Coronary artery (tissue), 2 donors: ENCODE results near the gene COL11A2.

Experiments used
- DNase-seq: peaks from one replicate; pipeline ENCODE4 v3.0.0-alpha.2; 2017; ENCODE audit warnings: low spot score
- H3K27ac ChIP-seq, 2 donors: fragments of 200-600 bp; sonication (generic); one replicate each; pipeline ENCODE4 v1.5.1; 2016 to 2019
- H3K4me3 ChIP-seq: fragments of 200-600 bp; sonication (generic); 2 replicates; pipeline ENCODE4 v1.5.1; 2016; ENCODE audit warnings: mild to moderate bottlenecking, moderate library complexity
- CTCF ChIP-seq: fragments of 200-600 bp; sonication (generic); IDR thresholded peaks from one replicate; pipeline ENCODE4 v1.5.1; 2019; ENCODE audit warnings: antibody characterized with exemption

Gene COL11A2

DNA sequence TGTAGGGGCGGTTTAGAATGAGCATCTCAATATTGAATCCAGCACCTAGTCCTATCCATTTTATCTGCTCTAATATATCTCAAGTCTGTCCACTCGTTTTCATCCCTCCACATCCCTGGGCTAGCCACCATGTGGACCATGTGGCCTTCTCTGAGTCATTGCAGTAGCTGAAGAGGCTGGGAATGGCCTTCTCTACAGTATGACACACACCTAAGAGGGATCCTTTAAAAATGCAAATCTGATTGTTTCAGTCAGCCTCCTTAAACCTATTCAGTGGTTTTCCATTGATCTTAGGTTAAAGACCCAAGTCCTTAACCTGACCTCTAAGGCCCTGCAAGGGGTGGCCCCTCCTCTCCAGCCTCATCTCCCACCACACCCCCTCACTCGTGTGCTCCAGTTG, 25.4 kb upstream of the COL11A2 start:
- H3K27ac ChIP-seq: no peak overlapping the region
- no peak for DNase-seq
- H3K4me3 ChIP-seq: no peak overlapping the region
- no peak for TF ChIP-seq CTCF

- no peak overlapping the region for H3K4me3 ChIP-seq
- TF ChIP-seq CTCF: no peak
- H3K27ac ChIP-seq: no peak overlapping the region
- no peak for DNase-seq
Observed at GRCh38 chr6:33217246-33217645, 25.0 kb upstream of the COL11A2 start.

DNA sequence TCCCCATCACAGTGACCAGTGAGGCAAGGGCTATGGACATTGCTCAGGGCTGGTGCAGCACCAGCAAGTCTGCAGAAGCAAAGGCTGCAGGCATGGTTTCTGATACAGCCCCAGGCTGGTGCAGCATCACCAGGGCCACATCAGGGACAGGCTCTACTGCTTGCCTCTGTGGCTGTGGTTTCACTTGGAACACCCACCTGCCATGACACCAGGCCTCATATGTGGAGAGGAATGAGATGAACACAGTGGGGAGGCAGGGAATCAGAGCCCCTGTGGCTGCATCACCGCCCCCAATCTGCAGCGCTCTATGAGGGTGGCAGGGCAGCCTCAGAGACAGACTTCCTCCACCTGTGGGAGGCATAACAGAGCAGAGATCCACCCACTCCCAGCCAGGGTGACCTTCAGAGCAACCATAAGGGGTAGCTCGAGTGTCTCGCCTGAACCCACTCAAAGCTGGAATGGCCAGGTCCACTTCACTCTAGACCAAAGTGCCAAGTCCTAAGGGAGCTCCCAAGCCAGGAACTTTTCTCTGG, 23.9 kb upstream of the COL11A2 start:
- no peak for DNase-seq
- TF ChIP-seq CTCF: no peak
- Histone ChIP-seq H3K4me3 (no peak overlapping the region), H3K27ac (no peak overlapping the region)

GRCh38 chr6:33215271-33216116, 23.2 kb upstream of the COL11A2 start:
- no peak for DNase-seq
- no peak overlapping the region for H3K27ac ChIP-seq
- no peak overlapping the region for H3K4me3 ChIP-seq
- TF ChIP-seq CTCF: no peak

DNA sequence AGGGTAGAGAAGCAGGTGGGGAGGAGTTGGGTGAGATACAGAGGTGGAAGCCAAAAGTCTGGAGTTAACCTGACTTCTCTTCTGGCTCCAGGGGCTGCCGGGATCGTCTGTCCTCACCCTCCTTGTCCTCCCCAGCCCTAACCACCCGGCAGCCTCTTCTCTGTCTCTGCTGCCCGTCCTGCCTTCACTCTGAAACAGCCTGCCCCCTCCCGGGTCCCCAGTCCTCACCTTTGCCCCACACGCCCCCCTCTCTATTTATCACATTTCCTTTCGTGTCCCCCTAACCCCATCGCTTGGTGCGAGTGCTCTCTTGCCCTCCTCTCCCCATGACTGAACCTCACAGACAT, 21.7 kb upstream of the COL11A2 start:
- DNase-seq: no peak
- Histone ChIP-seq H3K4me3 (peak overlapping the region; percentile 65), H3K27ac (peak overlapping the region in 1 of 2 donors; percentile 45)
- no peak for TF ChIP-seq CTCF

DNA sequence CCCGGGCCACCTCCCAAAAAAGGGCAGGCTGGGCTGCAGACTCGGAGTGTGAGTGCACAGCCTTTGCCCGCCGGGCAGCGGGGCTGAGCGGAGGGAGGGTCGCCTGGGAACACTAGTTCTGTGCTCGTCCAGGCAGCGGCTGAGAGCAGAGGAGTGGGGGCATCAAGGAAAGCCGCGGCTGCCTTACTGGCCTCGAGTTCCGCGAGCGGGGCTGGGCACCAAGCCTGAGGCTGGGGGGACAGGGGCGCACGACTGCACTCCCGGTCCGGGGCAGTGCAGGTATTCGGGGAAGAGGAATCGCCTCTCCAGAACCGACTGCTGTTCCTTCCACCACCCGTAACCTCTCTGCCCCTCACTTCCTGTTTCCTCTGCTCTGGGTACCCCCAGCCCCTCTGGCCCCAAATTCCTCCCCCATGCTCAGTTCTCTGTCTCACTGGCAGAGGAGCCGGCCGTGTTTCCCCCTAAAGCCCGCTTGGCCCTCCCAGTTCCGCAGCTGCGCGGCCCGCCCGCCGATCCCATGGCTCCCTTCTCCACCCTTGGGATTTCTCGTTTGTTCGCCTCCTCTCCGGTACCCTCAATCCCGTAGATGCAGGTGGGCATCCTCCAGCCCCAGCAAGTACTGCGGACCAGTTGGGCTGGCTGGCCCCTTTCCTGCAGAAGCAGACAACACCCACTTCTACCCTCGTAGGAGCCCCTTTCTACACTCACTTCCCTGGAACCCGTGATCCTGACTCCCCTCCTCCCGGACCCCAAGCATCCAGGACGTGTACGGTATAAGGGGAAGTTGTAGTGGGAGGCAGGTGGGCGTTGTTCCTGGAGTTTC, 21.1 kb upstream of the COL11A2 start:
- no peak for TF ChIP-seq CTCF
- no peak for DNase-seq
- peak overlapping the region in 1 of 2 donors; percentile 45 for H3K27ac ChIP-seq
- H3K4me3 ChIP-seq: peak overlapping the region; percentile 65
